Measurements from ENCODE around the gene YIPF2.
"Not testable (repeated sequence)": the region's sequence is repeated elsewhere in the genome, so short reads cannot be mapped to it uniquely, and the experiment has no call there.

The YIPF2 gene

GRCh38 chr19:10878253-10878652 is 50.2 kb downstream of the YIPF2 start:
- Histone ChIP-seq H3K4me1 (ENCODE audit: control insufficient read depth in 2 of 2, insufficient read depth in 1 of 2, low read depth in 1 of 2, low read length in 2 of 2) (peaks cover 33 to 42% of the 10 kb centered on the region in 2 donors), H2AFZ (ENCODE audit: low read length) (no peak overlapping the region)
- no CpG with 5 or more reads among the region's 3 CpGs for WGBS, 2 donors (ENCODE audit: extremely low coverage in 2 of 2, insufficient read length in 2 of 2, insufficient replicate concordance in 1 of 2)

GRCh38 chr19:10877608-10878007 is 50.8 kb downstream of the YIPF2 start:
- not testable (repeated sequence) for H3K9me3 ChIP-seq (replicated peaks in 1 of 2; ENCODE audit: control insufficient read depth in 2 of 2, insufficient read depth in 1 of 2, low read depth in 1 of 2, low read length in 2 of 2); H3K27ac ChIP-seq (replicated peaks; ENCODE audit: low read length); H2BK120ac ChIP-seq (ENCODE audit: low read depth, low read length); H2AFZ ChIP-seq (ENCODE audit: low read length); H3K23ac ChIP-seq (ENCODE audit: low read depth, low read length, poor library complexity); H2AK5ac ChIP-seq (ENCODE audit: low read depth, low read length); H4K8ac ChIP-seq (ENCODE audit: low read depth, low read length); H2BK12ac ChIP-seq (ENCODE audit: low read length); DNase-seq (ENCODE audit: low spot score); H3K4me2 ChIP-seq (ENCODE audit: insufficient read depth, low read length, poor library complexity, severe bottlenecking); H3K14ac ChIP-seq (ENCODE audit: low read length); H4K91ac ChIP-seq (ENCODE audit: low read depth, low read length, poor library complexity); H3K4me3 ChIP-seq (ENCODE audit: low read length in 2 of 2); H3K27me3 ChIP-seq (ENCODE audit: control insufficient read depth in 3 of 3, insufficient read depth in 3 of 3, low read depth in 1 of 3, low read length in 3 of 3); H3K18ac ChIP-seq (ENCODE audit: low read length); H3K4ac ChIP-seq (ENCODE audit: low read length); H2BK5ac ChIP-seq (ENCODE audit: low read length); H2BK15ac ChIP-seq (ENCODE audit: low read length); H3K9ac ChIP-seq (ENCODE audit: low read depth, low read length, poor library complexity)
- Histone ChIP-seq H3K36me3 (replicated peaks in 1 of 2; ENCODE audit: control insufficient read depth in 2 of 2, insufficient read depth in 2 of 2, low read length in 2 of 2) (peaks cover 2 to 27% of the 10 kb centered on the region in 2 donors), H3K4me1 (ENCODE audit: control insufficient read depth in 2 of 2, insufficient read depth in 1 of 2, low read depth in 1 of 2, low read length in 2 of 2) (peaks cover 30 to 36% of the 10 kb centered on the region in 2 donors), H3K79me1 (ENCODE audit: low read depth, low read length) (peaks cover 12% of the 10 kb centered on the region)
- no CpG with 5 or more reads among the region's 9 CpGs for WGBS, 2 donors (ENCODE audit: extremely low coverage in 2 of 2, insufficient read length in 2 of 2, insufficient replicate concordance in 1 of 2)

More at GRCh38 chr19:10878253-10878652, 50.2 kb downstream of the YIPF2 start:
- no peak overlapping the region for H3K18ac ChIP-seq (ENCODE audit: low read length)
- peaks cover 18% of the 10 kb centered on the region for H3K79me1 ChIP-seq (ENCODE audit: low read depth, low read length)
- DNase-seq (ENCODE audit: low spot score), result no peak
- H3K14ac ChIP-seq (ENCODE audit: low read length), result no peak overlapping the region
- H3K27me3 ChIP-seq (ENCODE audit: control insufficient read depth in 3 of 3, insufficient read depth in 3 of 3, low read depth in 1 of 3, low read length in 3 of 3), result no peaks in the 10 kb centered on the region
- H3K4me2 ChIP-seq (ENCODE audit: insufficient read depth, low read length, poor library complexity, severe bottlenecking), result no peak overlapping the region
- H3K4ac ChIP-seq (ENCODE audit: low read length), result no peak overlapping the region
- no peak overlapping the region for H4K91ac ChIP-seq (ENCODE audit: low read depth, low read length, poor library complexity)
- H2BK15ac ChIP-seq (ENCODE audit: low read length), result no peak overlapping the region
- H3K23ac ChIP-seq (ENCODE audit: low read depth, low read length, poor library complexity), result no peak overlapping the region
- H3K9me3 ChIP-seq (replicated peaks in 1 of 2; ENCODE audit: control insufficient read depth in 2 of 2, insufficient read depth in 1 of 2, low read depth in 1 of 2, low read length in 2 of 2), result no peaks in the 10 kb centered on the region
- no peak overlapping the region for H4K8ac ChIP-seq (ENCODE audit: low read depth, low read length)
- peaks cover 4 to 27% of the 10 kb centered on the region in 2 donors for H3K36me3 ChIP-seq (replicated peaks in 1 of 2; ENCODE audit: control insufficient read depth in 2 of 2, insufficient read depth in 2 of 2, low read length in 2 of 2)
- no peak overlapping the region for H3K4me3 ChIP-seq (ENCODE audit: low read length in 2 of 2)
- H2BK12ac ChIP-seq (ENCODE audit: low read length), result no peak overlapping the region
- no peak overlapping the region for H2BK120ac ChIP-seq (ENCODE audit: low read depth, low read length)
- H3K27ac ChIP-seq (replicated peaks; ENCODE audit: low read length), result no peak overlapping the region
- no peak overlapping the region for H2BK5ac ChIP-seq (ENCODE audit: low read length)
- H2AK5ac ChIP-seq (ENCODE audit: low read depth, low read length), result no peak overlapping the region
- H3K9ac ChIP-seq (ENCODE audit: low read depth, low read length, poor library complexity), result no peak overlapping the region

GRCh38 chr19:10876459-10877240 is 51.8 kb downstream of the YIPF2 start:
- no peak overlapping the region for H3K4me3 ChIP-seq (ENCODE audit: low read length in 2 of 2)
- peak overlapping the region; percentile 8 for H2AK5ac ChIP-seq (ENCODE audit: low read depth, low read length)
- no peak overlapping the region for H3K18ac ChIP-seq (ENCODE audit: low read length)
- no peak overlapping the region for H2BK12ac ChIP-seq (ENCODE audit: low read length)
- H3K4me2 ChIP-seq (ENCODE audit: insufficient read depth, low read length, poor library complexity, severe bottlenecking), result no peak overlapping the region
- peaks cover 23 to 26% of the 10 kb centered on the region in 2 donors for H3K4me1 ChIP-seq (ENCODE audit: control insufficient read depth in 2 of 2, insufficient read depth in 1 of 2, low read depth in 1 of 2, low read length in 2 of 2)
- no peak overlapping the region for H3K4ac ChIP-seq (ENCODE audit: low read length)
- no peaks in the 10 kb centered on the region for H3K27me3 ChIP-seq (ENCODE audit: control insufficient read depth in 3 of 3, insufficient read depth in 3 of 3, low read depth in 1 of 3, low read length in 3 of 3)
- H3K9ac ChIP-seq (ENCODE audit: low read depth, low read length, poor library complexity), result no peak overlapping the region
- no peak overlapping the region for H3K14ac ChIP-seq (ENCODE audit: low read length)
- no peaks in the 10 kb centered on the region for H3K9me3 ChIP-seq (replicated peaks in 1 of 2; ENCODE audit: control insufficient read depth in 2 of 2, insufficient read depth in 1 of 2, low read depth in 1 of 2, low read length in 2 of 2)
- peaks cover 2 to 27% of the 10 kb centered on the region in 2 donors for H3K36me3 ChIP-seq (replicated peaks in 1 of 2; ENCODE audit: control insufficient read depth in 2 of 2, insufficient read depth in 2 of 2, low read length in 2 of 2)
- no CpG with 5 or more reads among the region's 10 CpGs for WGBS, 2 donors (ENCODE audit: extremely low coverage in 2 of 2, insufficient read length in 2 of 2, insufficient replicate concordance in 1 of 2)
- no peak overlapping the region for H3K23ac ChIP-seq (ENCODE audit: low read depth, low read length, poor library complexity)
- no peak overlapping the region for H3K27ac ChIP-seq (replicated peaks; ENCODE audit: low read length)
- H2BK15ac ChIP-seq (ENCODE audit: low read length), result no peak overlapping the region
- peaks cover 16% of the 10 kb centered on the region for H3K79me1 ChIP-seq (ENCODE audit: low read depth, low read length)
- no peak overlapping the region for H4K91ac ChIP-seq (ENCODE audit: low read depth, low read length, poor library complexity)
- no peak overlapping the region for H2BK5ac ChIP-seq (ENCODE audit: low read length)
- no peak overlapping the region for H2AFZ ChIP-seq (ENCODE audit: low read length)
- H4K8ac ChIP-seq (ENCODE audit: low read depth, low read length), result no peak overlapping the region
- no peak for DNase-seq (ENCODE audit: low spot score)
- H2BK120ac ChIP-seq (ENCODE audit: low read depth, low read length), result no peak overlapping the region

GRCh38 chr19:10874024-10874423 is 54.4 kb downstream of the YIPF2 start:
- Histone ChIP-seq H2BK12ac (ENCODE audit: low read length) (no peak overlapping the region), H3K27ac (replicated peaks; ENCODE audit: low read length) (no peak overlapping the region), H3K9me3 (replicated peaks in 1 of 2; ENCODE audit: control insufficient read depth in 2 of 2, insufficient read depth in 1 of 2, low read depth in 1 of 2, low read length in 2 of 2) (no peaks in the 10 kb centered on the region), H2BK15ac (ENCODE audit: low read length) (no peak overlapping the region), H2BK5ac (ENCODE audit: low read length) (no peak overlapping the region), H3K4ac (ENCODE audit: low read length) (no peak overlapping the region), H3K9ac (ENCODE audit: low read depth, low read length, poor library complexity) (no peak overlapping the region), H3K36me3 (replicated peaks in 1 of 2; ENCODE audit: control insufficient read depth in 2 of 2, insufficient read depth in 2 of 2, low read length in 2 of 2) (peaks cover 0 to 24% of the 10 kb centered on the region in 2 donors), H3K18ac (ENCODE audit: low read length) (no peak overlapping the region), H4K91ac (ENCODE audit: low read depth, low read length, poor library complexity) (no peak overlapping the region), H3K23ac (ENCODE audit: low read depth, low read length, poor library complexity) (no peak overlapping the region), H3K14ac (ENCODE audit: low read length) (no peak overlapping the region), H3K4me2 (ENCODE audit: insufficient read depth, low read length, poor library complexity, severe bottlenecking) (no peak overlapping the region), H2AK5ac (ENCODE audit: low read depth, low read length) (no peak overlapping the region), H3K4me3 (ENCODE audit: low read length in 2 of 2) (no peak overlapping the region), H2BK120ac (ENCODE audit: low read depth, low read length) (no peak overlapping the region), H3K27me3 (ENCODE audit: control insufficient read depth in 3 of 3, insufficient read depth in 3 of 3, low read depth in 1 of 3, low read length in 3 of 3) (no peaks in the 10 kb centered on the region), H4K8ac (ENCODE audit: low read depth, low read length) (no peak overlapping the region), H2AFZ (ENCODE audit: low read length) (no peak overlapping the region), H3K4me1 (ENCODE audit: control insufficient read depth in 2 of 2, insufficient read depth in 1 of 2, low read depth in 1 of 2, low read length in 2 of 2) (peaks cover 8 to 9% of the 10 kb centered on the region in 2 donors), H3K79me1 (ENCODE audit: low read depth, low read length) (peaks cover 12% of the 10 kb centered on the region)
- DNase-seq (ENCODE audit: low spot score), result no peak
- no CpG with 5 or more reads among the region's 1 CpG for WGBS, 2 donors (ENCODE audit: extremely low coverage in 2 of 2, insufficient read length in 2 of 2, insufficient replicate concordance in 1 of 2)
